H7 (cell line): ENCODE data around the gene SCYGR7. TPM values are rescaled to one million over a fixed set of nuclear protein-coding genes. Genes with fewer than 3 reads are reported as not detected.

Source experiments
- DNase-seq: peaks from one replicate; pipeline ENCODE4 v3.0.0; 2012
- H3K27me3 ChIP-seq: 2 replicates; pipeline ENCODE4 v1.6.0; 2011; ENCODE audit warnings: mild to moderate bottlenecking, low read length; ENCODE audit not compliant: control insufficient read depth, insufficient read depth
- H3K36me3 ChIP-seq: replicated peaks from 2 replicates; pipeline ENCODE4 v1.5.1; 2011; ENCODE audit warnings: low read length; ENCODE audit not compliant: control insufficient read depth, insufficient read depth
- H3K4me3 ChIP-seq: 2 replicates; pipeline ENCODE4 v1.5.1; 2011; ENCODE audit warnings: low read depth, mild to moderate bottlenecking, control low read depth, low read length, moderate library complexity; ENCODE audit not compliant: insufficient read depth
- total RNA-seq: library from RNA; depleted of rRNA; stranded (reverse); fragments of >200 nt; shearing (Covaris generic); gene quantifications from 2 replicates; pipeline ENCODE4 v1.2.3, GENCODE V29; 2014; rRNA removed

SCYGR7 gene
- total RNA-seq, 1 experiment from 2014 or later, result not detected

DNA sequence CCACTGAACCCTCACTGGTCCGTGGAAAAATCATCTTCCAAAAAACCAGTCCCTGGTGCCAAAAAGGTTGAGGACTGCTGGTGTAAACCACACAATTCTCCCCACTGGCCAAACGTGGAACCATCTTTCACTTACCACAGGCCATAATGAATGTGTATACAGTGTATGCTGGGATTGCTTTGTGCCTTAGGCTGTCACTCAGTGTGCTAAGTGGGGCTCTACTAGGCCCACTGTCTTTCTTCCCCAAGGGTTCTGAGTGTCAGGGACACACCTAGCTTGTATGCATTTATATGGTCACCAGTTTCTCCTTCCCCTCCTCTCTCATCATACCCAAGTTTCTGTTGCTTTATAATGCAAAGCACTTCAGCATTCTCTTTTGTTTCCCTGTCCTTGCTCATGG, 44.8 kb downstream of the SCYGR7 start:
- no peak overlapping the region for H3K4me3 ChIP-seq
- no peaks in the 10 kb centered on the region for H3K36me3 ChIP-seq
- H3K27me3 ChIP-seq, result no peaks in the 10 kb centered on the region
- no peak for DNase-seq

DNA sequence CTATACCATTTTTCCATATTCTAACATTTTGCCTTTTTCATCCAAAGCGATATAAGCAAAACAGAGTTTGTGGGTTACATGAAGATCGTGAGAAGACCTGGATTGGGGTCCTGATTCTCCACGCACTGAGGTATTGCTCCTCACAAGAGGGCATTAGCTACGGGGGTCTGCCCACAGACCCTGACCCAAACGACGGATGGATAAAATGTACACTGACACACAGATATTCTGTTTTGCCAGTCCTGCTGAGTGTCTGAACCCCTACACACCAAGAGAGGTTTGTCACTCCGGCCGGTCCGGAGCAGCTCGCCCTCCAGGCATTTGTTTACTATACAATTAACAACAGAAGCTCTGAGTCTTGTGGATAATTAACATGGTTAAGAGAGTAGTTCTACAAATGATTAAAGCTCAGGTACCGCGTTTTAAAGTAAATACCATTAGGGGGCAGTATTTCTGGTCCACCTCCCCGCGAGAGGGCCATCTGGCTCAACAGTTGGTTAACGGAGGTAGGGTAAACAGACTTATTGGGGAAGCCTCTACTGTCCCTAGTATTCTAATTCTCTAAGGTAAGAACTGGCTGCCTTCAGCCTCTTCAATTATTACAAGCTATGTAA, 46.0 kb downstream of the SCYGR7 start:
- peak; percentile 59 for DNase-seq
- no peak overlapping the region for H3K4me3 ChIP-seq
- H3K27me3 ChIP-seq, result no peaks in the 10 kb centered on the region
- H3K36me3 ChIP-seq, result no peaks in the 10 kb centered on the region

DNA sequence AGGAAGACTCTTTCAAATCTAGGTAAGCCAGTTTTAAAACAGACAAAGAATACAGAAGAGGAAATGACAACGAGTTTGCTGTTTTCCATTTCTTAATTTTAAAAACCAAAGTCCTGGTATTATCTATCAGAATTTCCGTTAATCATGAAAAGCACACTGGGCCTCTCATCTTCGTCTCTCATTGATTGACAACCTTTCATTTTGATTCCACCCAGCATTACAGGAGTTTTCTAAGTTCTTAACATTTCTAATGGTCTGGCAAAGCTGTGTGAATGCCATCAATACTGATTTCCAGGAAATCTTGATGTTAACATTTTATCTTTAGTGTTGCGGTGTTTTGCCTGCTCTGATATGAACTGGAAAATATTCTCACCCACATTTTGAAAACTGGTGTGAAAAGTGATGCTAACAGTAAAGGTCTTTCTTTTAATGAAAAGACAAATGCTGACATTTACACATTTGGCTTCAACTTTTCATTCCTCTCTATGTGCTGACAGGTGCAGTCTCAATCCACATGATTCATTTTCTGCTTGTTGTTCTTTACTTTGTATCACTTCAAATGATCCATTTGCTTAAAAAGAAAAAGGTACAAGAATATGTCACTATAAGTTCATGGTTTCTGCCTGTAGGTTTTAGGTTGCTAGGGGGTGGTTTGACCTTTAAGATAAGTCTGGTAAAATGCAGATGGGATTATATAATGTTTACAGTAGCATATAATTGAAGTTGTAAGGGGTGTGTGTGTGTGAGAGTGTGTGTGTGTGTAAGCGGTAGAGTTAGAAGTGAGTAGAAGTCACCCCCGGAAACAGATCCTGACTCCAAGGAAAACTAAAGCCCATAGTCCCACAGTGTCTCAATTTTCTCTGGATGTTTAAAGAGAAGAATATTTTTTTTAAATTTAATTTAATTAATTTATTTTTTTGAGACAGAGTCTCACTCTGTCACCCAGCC, 47.0 kb downstream of the SCYGR7 start:
- no peaks in the 10 kb centered on the region for H3K36me3 ChIP-seq
- DNase-seq, result no peak
- H3K4me3 ChIP-seq, result no peak overlapping the region
- H3K27me3 ChIP-seq, result no peaks in the 10 kb centered on the region

Other genes with a start within 250 kb of the SCYGR7 start
- not detected in 2 replicates for gene SCYGR2, start 129.4 kb upstream of the SCYGR7 start, total RNA-seq
- gene SCYGR3, start 113.5 kb upstream of the SCYGR7 start, total RNA-seq, result not detected in 2 replicates
- gene SCYGR4, start 110.8 kb upstream of the SCYGR7 start, total RNA-seq, result not detected in 2 replicates
- not detected in 2 replicates for gene SCYGR5, start 61.5 kb upstream of the SCYGR7 start, total RNA-seq
- gene SLC19A3, start 10.3 kb upstream of the SCYGR7 start, total RNA-seq, result 1.1 and 1.7 TPM in 2 replicates
- not detected in 2 replicates for gene SCYGR6, start 3.6 kb upstream of the SCYGR7 start, total RNA-seq
- gene SCYGR8, start 17.6 kb downstream of the SCYGR7 start, total RNA-seq, result not detected in 2 replicates
- gene CCL20, start 85.5 kb downstream of the SCYGR7 start, total RNA-seq, result not detected in 2 replicates
- 0.10 TPM in 1 of 2 replicates, not detected in the other for gene DAW1, start 143.3 kb downstream of the SCYGR7 start, total RNA-seq